B cell (primary cell): ENCODE results near the gene GARIN5A. TPM values are rescaled to one million over a fixed set of nuclear protein-coding genes. Genes with fewer than 3 reads are reported as not detected.

ENCODE experiments used
- ATAC-seq: fragments of 200-7000 bp; cut with Tn5 transposase; one replicate; pipeline ENCODE4 v1.10.0; 2021; ENCODE audit warnings: low read depth, mild to moderate bottlenecking, moderate number of reproducible peaks, moderate library complexity
- CTCF ChIA-PET: fragments of 350-600 bp; sonication (Branson Sonifier 250); formaldehyde crosslinking; loops from one replicate; lab custom pipeline; 2021; ENCODE audit warnings: antibody characterized with exemption, inconsistent platforms; lab: Charles Lee
- POLR2A ChIA-PET: fragments of 350-600 bp; sonication (Branson Sonifier 250); formaldehyde crosslinking; loops from one replicate; lab custom pipeline; 2021; ENCODE audit warnings: antibody characterized with exemption; lab: Charles Lee
- DNase-seq: peaks from one replicate; pipeline ENCODE4 v3.0.0; 2013
- H2AFZ ChIP-seq: 2 replicates; pipeline ENCODE4 v1.6.1; 2012; ENCODE audit warnings: mild to moderate bottlenecking, low read depth, low read length; ENCODE audit not compliant: insufficient read depth, poor library complexity, severe bottlenecking
- H3K27ac ChIP-seq, 2 donors: 1 replicate in 1 of 2; 2 replicates in 1 of 2; pipeline ENCODE4 v1.5.1; 2012 to 2013; ENCODE audit warnings: low read length in 2 of 2, mild to moderate bottlenecking in 2 of 2, moderate library complexity in 1 of 2
- H3K27me3 ChIP-seq, 4 experiments: fragments of 200-600 bp in 1 of 4; sonication (generic) in 1 of 4; replicated peaks in 1 of 4; 1 replicate in 2 of 4; 2 replicates in 2 of 4; pipeline versions ENCODE4 v1.6.1 to v1.7.0; 2013 to 2016; ENCODE audit warnings: low read length in 3 of 4, mild to moderate bottlenecking in 2 of 4, mixed read lengths in 1 of 4, moderate library complexity in 1 of 4; ENCODE audit not compliant: insufficient read depth in 4 of 4, control insufficient read depth in 3 of 4; ENCODE audit errors: control extremely low read depth in 1 of 4
- H3K36me3 ChIP-seq, 2 experiments: replicated peaks in 1 of 2; 1 replicate in 1 of 2; 2 replicates in 1 of 2; pipeline versions ENCODE4 v1.6.1 to v1.7.1; 2013; ENCODE audit warnings: low read length in 1 of 2; ENCODE audit not compliant: insufficient read depth in 2 of 2, control insufficient read depth in 1 of 2; ENCODE audit errors: control extremely low read depth in 1 of 2, extremely low read depth in 1 of 2
- H3K4me1 ChIP-seq, 2 donors: fragments of 200-600 bp in 1 of 2; sonication (generic) in 1 of 2; 1 replicate in 1 of 2; 2 replicates in 1 of 2; pipeline versions ENCODE4 v1.5.1 to v1.6.1; 2013 to 2017; ENCODE audit warnings: low read length in 2 of 2; ENCODE audit not compliant: control insufficient read depth in 2 of 2, insufficient read depth in 2 of 2
- H3K4me2 ChIP-seq: replicated peaks from 2 replicates; pipeline ENCODE3; 2012; ENCODE audit warnings: mild to moderate bottlenecking, low read depth, low read length; ENCODE audit not compliant: poor library complexity, severe bottlenecking
- H3K4me3 ChIP-seq, 5 experiments: fragments of 200-600 bp in 1 of 5; sonication (generic) in 1 of 5; 1 replicate in 3 of 5; 2 replicates in 2 of 5; pipeline versions ENCODE4 v1.5.1 to v1.7.0; 2011 to 2016; ENCODE audit warnings: low read length in 4 of 5, mild to moderate bottlenecking in 4 of 5, low read depth in 2 of 5, control low read depth in 1 of 5, moderate library complexity in 1 of 5; ENCODE audit not compliant: insufficient read depth in 1 of 5; ENCODE audit errors: control extremely low read depth in 1 of 5, extremely low read depth in 1 of 5
- H3K79me2 ChIP-seq: fragments of 200-600 bp; sonication (generic); one replicate; pipeline ENCODE4 v1.6.0; 2016; ENCODE audit warnings: low read length; ENCODE audit not compliant: control insufficient read depth, insufficient read depth
- H3K9ac ChIP-seq: fragments of 200-600 bp; sonication (generic); 2 replicates; pipeline ENCODE4 v1.6.1; 2017; ENCODE audit warnings: mild to moderate bottlenecking, low read length, moderate library complexity
- H3K9me3 ChIP-seq, 3 donors: one replicate each; pipeline versions ENCODE4 v1.6.1 to v1.7.1; 2013; ENCODE audit warnings: low read length in 2 of 3; ENCODE audit not compliant: control insufficient read depth in 2 of 3, insufficient read depth in 1 of 3; ENCODE audit errors: control extremely low read depth in 1 of 3
- H4K20me1 ChIP-seq: 2 replicates; pipeline ENCODE4 v1.6.0; 2012; ENCODE audit warnings: mild to moderate bottlenecking, low read length; ENCODE audit not compliant: insufficient read depth, control insufficient read depth, poor library complexity, severe bottlenecking
- H3K27ac Mint-ChIP-seq: one replicate; pipeline ENCODE4 v1.8.0; 2021; ENCODE audit warnings: mixed read lengths
- H3K27me3 Mint-ChIP-seq: one replicate; pipeline ENCODE4 v1.8.0; 2021; ENCODE audit warnings: mixed read lengths
- H3K4me1 Mint-ChIP-seq: one replicate; pipeline ENCODE4 v1.8.0; 2021; ENCODE audit warnings: mixed read lengths
- H3K4me3 Mint-ChIP-seq: one replicate; pipeline ENCODE4 v1.8.0; 2021; ENCODE audit warnings: mixed read lengths
- H3K9me3 Mint-ChIP-seq: one replicate; pipeline ENCODE4 v1.8.0; 2022; ENCODE audit warnings: mixed read lengths; ENCODE audit not compliant: insufficient read depth
- EZH2 ChIP-seq: IDR thresholded peaks from 2 replicates; pipeline ENCODE4 v1.6.1; 2012; ENCODE audit warnings: borderline replicate concordance, low read depth, mild to moderate bottlenecking, moderate library complexity, low read length; ENCODE audit not compliant: insufficient read depth, poor library complexity, severe bottlenecking
- WGBS: methylation state at CpG from one replicate; pipeline ENCODE4 v1.1.5; 2013; ENCODE audit warnings: missing lambda C conversion rate; ENCODE audit not compliant: insufficient coverage; 5-methylcytosine and 5-hydroxymethylcytosine counted together
- intact Hi-C: fragments of 100-400 bp; cut with micrococcal nuclease; formaldehyde crosslinking; loops from one replicate; pipeline ENCODE4 v1.10.0; 2022
- polyA plus RNA-seq: library from polyadenylated mRNA; depleted of rRNA; stranded (reverse); fragments of >200 nt; gene quantifications from 2 replicates; pipeline ENCODE4 v1.2.3, GENCODE V29; 2012
- total RNA-seq, 2 donors: library from RNA; stranded (reverse); fragments of 120-200 nt in 1 of 2; gene quantifications; 1 replicate in 1 of 2; 2 replicates in 1 of 2; pipeline versions ENCODE4 v1.2.3 to v1.2.4, GENCODE V29; 2013 to 2022
- TF ChIP-seq, protein P1 (sequence below): fragments of 200-600 bp; IDR thresholded peaks from one replicate; pipeline ENCODE4 v1.8.0; 2022; ENCODE audit warnings: antibody characterized with exemption, mild to moderate bottlenecking

The GARIN5A gene
- total and polyA plus RNA-seq, 2 donors (not counting 1 experiment from before 2014, with no cell fraction given) = 0.22 to 0.34 TPM

DNA sequence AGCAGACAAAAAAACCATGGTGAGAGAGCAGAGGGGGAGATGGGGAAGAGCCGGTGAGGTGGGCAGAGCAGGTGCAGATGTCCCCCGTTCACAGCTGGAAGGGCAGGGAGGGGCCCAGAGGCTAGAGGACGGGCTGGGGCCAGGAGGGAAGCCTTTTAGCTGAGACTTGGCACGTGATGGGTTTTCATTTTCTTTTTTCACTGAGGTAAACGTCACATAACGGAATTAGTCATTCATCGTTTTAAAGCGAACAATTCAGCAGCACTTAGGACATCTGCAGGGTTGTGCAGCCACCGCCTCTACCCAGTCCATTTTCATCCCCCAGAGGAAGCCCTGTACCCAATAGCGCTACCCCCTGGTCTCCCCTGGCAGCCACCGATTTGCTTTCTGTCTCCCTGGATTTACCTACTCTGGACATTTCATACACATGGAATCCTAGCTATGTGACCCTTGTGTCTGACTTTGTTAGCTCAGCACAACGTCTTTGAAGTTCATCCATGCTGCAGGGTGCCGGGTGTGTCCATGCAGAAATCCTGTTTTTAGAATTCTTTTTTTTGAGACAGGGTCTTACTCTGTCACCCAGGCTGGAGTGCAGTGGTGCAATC, 16.4 kb downstream of the GARIN5A start:
- Histone ChIP-seq H3K9me3 (no peaks in the 10 kb centered on the region), H4K20me1 (no peaks in the 10 kb centered on the region), H3K4me3 (peak overlapping the region in 3 of 5 experiments; percentile 2 to 29 (median 26)), H2AFZ (peak overlapping the region; percentile 62), H3K4me1 (peaks cover 21 to 26% of the 10 kb centered on the region in 2 donors), H3K79me2 (no peaks in the 10 kb centered on the region), H3K4me2 (peak overlapping the region; percentile 73), H3K27me3 (no peaks in the 10 kb centered on the region), H3K9ac (peak overlapping the region; percentile 41), H3K27ac (peak overlapping the region; percentile 79 to 84), H3K36me3 (no peaks in the 10 kb centered on the region)
- TF ChIP-seq EZH2 = no peak
- TF ChIP-seq, protein P1, sequence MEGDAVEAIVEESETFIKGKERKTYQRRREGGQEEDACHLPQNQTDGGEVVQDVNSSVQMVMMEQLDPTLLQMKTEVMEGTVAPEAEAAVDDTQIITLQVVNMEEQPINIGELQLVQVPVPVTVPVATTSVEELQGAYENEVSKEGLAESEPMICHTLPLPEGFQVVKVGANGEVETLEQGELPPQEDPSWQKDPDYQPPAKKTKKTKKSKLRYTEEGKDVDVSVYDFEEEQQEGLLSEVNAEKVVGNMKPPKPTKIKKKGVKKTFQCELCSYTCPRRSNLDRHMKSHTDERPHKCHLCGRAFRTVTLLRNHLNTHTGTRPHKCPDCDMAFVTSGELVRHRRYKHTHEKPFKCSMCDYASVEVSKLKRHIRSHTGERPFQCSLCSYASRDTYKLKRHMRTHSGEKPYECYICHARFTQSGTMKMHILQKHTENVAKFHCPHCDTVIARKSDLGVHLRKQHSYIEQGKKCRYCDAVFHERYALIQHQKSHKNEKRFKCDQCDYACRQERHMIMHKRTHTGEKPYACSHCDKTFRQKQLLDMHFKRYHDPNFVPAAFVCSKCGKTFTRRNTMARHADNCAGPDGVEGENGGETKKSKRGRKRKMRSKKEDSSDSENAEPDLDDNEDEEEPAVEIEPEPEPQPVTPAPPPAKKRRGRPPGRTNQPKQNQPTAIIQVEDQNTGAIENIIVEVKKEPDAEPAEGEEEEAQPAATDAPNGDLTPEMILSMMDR = no peak
- peak; percentile 87 for DNase-seq
- ATAC-seq = peak; percentile 72
- Mint-ChIP-seq H3K27ac (peak overlapping the region; percentile 94), H3K27me3 (no peaks in the 10 kb centered on the region), H3K4me1 (peaks cover 18% of the 10 kb centered on the region), H3K9me3 (no peaks in the 10 kb centered on the region), H3K4me3 (peak overlapping the region; percentile 80)
- POLR2A ChIA-PET = interaction anchor here (0.5 to 2.1 kb wide), 14 partner anchors 26 to 127 kb away, joined by 3 to 16 read pairs (median 6); partner anchors contain the start of genes JOSD2, NR1H2, POLD1 and SPIB
- CTCF ChIA-PET = interaction anchor here (0.7 to 4.3 kb wide), 32 partner anchors 8 to 462 kb away, joined by 3 to 131 read pairs (median 6); partner anchors contain the start of genes JOSD2, KCNC3, NAPSA and NR1H2
- intact Hi-C loops = loop anchor here (1.0 to 2.0 kb wide), 5 partner anchors 16 to 207 kb away; partner anchors contain the start of genes EMC10, GARIN5A, NR1H2 and POLD1
- 12% methylated on average over 13 of the region's 13 CpGs for WGBS

DNA sequence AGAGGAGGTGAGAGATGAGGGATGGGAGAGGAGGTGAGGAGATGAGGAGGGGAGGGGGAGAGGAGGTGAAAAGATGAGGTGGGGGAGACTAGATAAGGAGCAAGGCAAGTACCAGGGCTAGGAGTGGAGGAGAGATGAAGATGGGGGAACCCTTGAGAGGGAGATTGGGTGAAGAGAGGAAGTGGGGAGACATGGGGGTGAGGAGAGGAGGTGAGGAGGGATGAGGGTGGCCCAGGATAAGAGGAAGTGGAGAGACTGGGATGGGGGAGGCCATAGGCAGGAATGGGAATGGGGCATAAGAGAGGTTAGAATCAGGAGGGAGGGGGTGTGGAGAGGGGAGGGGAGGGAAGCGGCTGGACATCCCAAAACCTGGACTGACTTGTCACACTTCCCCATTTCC, 17.0 kb downstream of the GARIN5A start:
- H3K4me2 ChIP-seq = peak overlapping the region; percentile 73
- CTCF ChIA-PET = interaction anchor here (0.8 to 4.3 kb wide), 14 partner anchors 18 to 207 kb away, joined by 3 to 131 read pairs (median 6); partner anchors contain the start of genes JOSD2, NAPSA, NR1H2 and POLD1
- POLR2A ChIA-PET = interaction anchor here (0.6 to 2.1 kb wide), 10 partner anchors 16 to 126 kb away, joined by 3 to 16 read pairs (median 9); partner anchors contain the start of genes JOSD2, POLD1 and SPIB
- peak overlapping the region in 2 of 5 experiments; percentile 2 to 29 for H3K4me3 ChIP-seq
- no peaks in the 10 kb centered on the region for H3K36me3 ChIP-seq
- Mint-ChIP-seq H3K4me1 (peaks cover 18% of the 10 kb centered on the region), H3K27ac (peak overlapping the region; percentile 94), H3K4me3 (peak overlapping the region; percentile 80), H3K9me3 (no peaks in the 10 kb centered on the region), H3K27me3 (no peaks in the 10 kb centered on the region)
- intact Hi-C loops = loop anchor here (1.0 to 2.0 kb wide), 5 partner anchors 17 to 207 kb away; partner anchors contain the start of genes EMC10, GARIN5A, NR1H2 and POLD1
- peaks cover 21 to 26% of the 10 kb centered on the region in 2 donors for H3K4me1 ChIP-seq
- H3K9ac ChIP-seq = peak overlapping the region; percentile 41
- H3K79me2 ChIP-seq = no peaks in the 10 kb centered on the region
- no peaks in the 10 kb centered on the region for H4K20me1 ChIP-seq
- no peaks in the 10 kb centered on the region for H3K9me3 ChIP-seq
- peak overlapping the region; percentile 62 for H2AFZ ChIP-seq
- DNase-seq (no peak), ATAC-seq (no peak)
- no CpG with 5 or more reads among the region's 1 CpG for WGBS
- H3K27me3 ChIP-seq = no peaks in the 10 kb centered on the region
- TF ChIP-seq, protein P1 = no peak
- no peak for TF ChIP-seq EZH2
- peak overlapping the region; percentile 79 to 84 for H3K27ac ChIP-seq
